ENCODE data around the gene LPO.

DNA sequence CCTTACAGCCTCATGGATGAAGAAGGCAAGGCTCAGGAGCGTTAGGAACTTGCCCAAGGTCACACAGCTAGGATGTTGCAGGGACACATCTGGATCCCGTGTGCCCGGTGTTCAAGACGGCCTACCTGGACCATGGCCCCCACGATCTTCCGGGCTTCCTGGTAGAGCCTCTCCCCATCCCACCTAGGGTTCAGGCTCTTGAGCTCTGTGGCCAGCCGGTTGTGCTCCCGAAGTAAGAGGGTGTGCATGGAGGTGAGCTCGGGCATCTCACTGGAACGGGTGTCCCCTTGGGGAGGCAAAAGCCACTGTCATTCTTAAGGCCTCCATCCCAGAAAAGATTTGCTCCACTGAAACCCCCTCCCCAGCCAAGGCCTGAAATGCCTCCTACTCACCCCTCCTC is 37.0 kb downstream of the LPO start:
- TF ChIP-seq EZH2 (IDR thresholded peaks at IDR 0.05; ENCODE audit: low read length, missing control alignments) = no peak
- TF ChIP-seq, protein P1, sequence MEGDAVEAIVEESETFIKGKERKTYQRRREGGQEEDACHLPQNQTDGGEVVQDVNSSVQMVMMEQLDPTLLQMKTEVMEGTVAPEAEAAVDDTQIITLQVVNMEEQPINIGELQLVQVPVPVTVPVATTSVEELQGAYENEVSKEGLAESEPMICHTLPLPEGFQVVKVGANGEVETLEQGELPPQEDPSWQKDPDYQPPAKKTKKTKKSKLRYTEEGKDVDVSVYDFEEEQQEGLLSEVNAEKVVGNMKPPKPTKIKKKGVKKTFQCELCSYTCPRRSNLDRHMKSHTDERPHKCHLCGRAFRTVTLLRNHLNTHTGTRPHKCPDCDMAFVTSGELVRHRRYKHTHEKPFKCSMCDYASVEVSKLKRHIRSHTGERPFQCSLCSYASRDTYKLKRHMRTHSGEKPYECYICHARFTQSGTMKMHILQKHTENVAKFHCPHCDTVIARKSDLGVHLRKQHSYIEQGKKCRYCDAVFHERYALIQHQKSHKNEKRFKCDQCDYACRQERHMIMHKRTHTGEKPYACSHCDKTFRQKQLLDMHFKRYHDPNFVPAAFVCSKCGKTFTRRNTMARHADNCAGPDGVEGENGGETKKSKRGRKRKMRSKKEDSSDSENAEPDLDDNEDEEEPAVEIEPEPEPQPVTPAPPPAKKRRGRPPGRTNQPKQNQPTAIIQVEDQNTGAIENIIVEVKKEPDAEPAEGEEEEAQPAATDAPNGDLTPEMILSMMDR (conservative IDR thresholded peaks at IDR 0.05 in 1 of 2, IDR thresholded peaks at IDR 0.05 in 1 of 2; ENCODE audit: low read depth in 1 of 2, low read length in 2 of 2) = no peak
